ENCODE measurements around the gene PACSIN1. TPM values are rescaled to one million over a fixed set of nuclear protein-coding genes. Genes with fewer than 3 reads are reported as not detected.

Gene PACSIN1
- total RNA-seq, 2 donors from 2014 or later, result 0.52 TPM; not detected in 1

DNA sequence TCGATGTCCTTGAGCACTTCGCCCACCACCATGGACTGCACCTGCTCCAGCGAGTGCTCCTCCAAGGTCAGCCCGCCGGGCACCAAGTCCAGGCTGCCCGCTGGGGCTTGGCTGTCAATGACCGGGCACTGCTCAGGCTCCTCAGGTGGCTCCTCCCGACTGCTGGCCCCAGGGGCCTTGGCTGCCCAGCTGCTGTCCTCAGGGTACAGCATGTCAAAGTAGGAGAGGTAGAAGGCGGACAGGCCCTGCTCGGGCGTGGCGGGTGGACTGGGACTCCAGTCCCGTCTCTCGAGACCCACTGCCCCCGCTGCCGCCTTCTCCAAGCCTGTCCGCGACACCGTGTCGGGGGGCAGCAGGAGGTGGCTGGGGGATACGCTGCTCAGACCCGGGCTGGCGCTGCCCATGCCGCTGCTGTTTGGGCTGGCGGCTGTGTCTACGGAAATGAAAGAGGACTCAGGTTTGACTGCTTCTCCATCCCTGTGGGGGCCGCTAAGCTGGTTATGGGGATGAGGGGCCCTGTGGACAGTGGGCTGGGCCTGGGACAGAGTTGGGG, 78.3 kb downstream of the PACSIN1 start:
- WGBS, 2 donors, result 76 to 90% methylated on average over 3 to 18 of the region's 27 CpGs
- no peak overlapping the region for H3K27ac ChIP-seq
- intact Hi-C loops (cut with DNase I), result no loop called here

DNA sequence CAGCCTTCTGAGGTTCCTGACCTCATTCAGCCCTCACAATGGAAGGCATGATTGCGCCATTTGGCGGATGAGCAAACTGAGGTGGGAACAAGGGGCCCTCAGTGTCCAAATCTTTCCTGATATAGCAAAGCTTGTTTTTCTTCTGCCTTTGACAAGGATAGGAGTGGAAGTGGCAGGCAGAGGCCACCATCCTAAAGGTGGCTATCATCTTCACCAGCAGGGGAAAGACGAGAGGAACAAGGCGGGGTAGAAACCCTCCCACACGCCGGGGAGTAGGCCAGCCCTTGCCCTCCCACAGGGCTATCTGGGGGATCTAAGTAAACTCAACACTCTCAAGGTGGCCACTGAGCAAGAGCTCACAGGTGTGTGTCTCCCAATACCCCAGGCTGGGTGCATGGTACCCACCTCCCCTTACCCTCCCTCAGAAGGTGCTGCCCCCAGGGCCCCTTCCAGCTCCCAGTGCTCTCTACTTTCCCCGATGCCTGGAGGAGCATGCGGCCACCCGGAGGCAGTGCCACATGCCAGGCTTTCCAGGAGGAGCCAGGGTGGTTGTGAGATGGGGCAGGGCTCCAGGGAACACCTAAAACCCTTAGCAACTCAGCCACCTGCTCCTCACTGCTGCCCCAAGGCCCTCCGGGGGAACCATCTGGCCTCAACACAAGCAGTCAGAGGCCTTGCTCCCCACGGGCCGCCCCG, 79.0 kb downstream of the PACSIN1 start:
- Histone ChIP-seq H3K9me3 (no peaks in the 10 kb centered on the region), H3K36me3 (replicated peaks in 1 of 2; ENCODE audit: insufficient read depth in 1 of 2, low read depth in 2 of 2) (no peaks in the 10 kb centered on the region), H3K27me3 (no peaks in the 10 kb centered on the region), H3K4me1 (peaks cover 12% of the 10 kb centered on the region), H3K4me3 (no peak overlapping the region), H3K27ac (no peak overlapping the region)
- no peak for DNase-seq
- WGBS, 2 donors, result 84 to 95% methylated on average over 7 to 13 of the region's 13 CpGs
- ATAC-seq, result no peak
- TF ChIP-seq, protein P1, sequence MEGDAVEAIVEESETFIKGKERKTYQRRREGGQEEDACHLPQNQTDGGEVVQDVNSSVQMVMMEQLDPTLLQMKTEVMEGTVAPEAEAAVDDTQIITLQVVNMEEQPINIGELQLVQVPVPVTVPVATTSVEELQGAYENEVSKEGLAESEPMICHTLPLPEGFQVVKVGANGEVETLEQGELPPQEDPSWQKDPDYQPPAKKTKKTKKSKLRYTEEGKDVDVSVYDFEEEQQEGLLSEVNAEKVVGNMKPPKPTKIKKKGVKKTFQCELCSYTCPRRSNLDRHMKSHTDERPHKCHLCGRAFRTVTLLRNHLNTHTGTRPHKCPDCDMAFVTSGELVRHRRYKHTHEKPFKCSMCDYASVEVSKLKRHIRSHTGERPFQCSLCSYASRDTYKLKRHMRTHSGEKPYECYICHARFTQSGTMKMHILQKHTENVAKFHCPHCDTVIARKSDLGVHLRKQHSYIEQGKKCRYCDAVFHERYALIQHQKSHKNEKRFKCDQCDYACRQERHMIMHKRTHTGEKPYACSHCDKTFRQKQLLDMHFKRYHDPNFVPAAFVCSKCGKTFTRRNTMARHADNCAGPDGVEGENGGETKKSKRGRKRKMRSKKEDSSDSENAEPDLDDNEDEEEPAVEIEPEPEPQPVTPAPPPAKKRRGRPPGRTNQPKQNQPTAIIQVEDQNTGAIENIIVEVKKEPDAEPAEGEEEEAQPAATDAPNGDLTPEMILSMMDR (IDR thresholded peaks at IDR 0.05), result no peak
- no peak for TF ChIP-seq POLR2A (IDR thresholded peaks at IDR 0.05)
- intact Hi-C loops (cut with DNase I), result no loop called here

More for the DNA sequence above, 78.3 kb downstream of the PACSIN1 start:
- Histone ChIP-seq H3K36me3 (replicated peaks in 1 of 2; ENCODE audit: insufficient read depth in 1 of 2, low read depth in 2 of 2) (no peaks in the 10 kb centered on the region), H3K9me3 (no peaks in the 10 kb centered on the region), H3K4me3 (no peak overlapping the region), H3K4me1 (peaks cover 12% of the 10 kb centered on the region), H3K27me3 (no peaks in the 10 kb centered on the region)
- DNase-seq (no peak), ATAC-seq (no peak)
- TF ChIP-seq, protein P1 (IDR thresholded peaks at IDR 0.05), result no peak
- TF ChIP-seq POLR2A (IDR thresholded peaks at IDR 0.05), result no peak

DNA sequence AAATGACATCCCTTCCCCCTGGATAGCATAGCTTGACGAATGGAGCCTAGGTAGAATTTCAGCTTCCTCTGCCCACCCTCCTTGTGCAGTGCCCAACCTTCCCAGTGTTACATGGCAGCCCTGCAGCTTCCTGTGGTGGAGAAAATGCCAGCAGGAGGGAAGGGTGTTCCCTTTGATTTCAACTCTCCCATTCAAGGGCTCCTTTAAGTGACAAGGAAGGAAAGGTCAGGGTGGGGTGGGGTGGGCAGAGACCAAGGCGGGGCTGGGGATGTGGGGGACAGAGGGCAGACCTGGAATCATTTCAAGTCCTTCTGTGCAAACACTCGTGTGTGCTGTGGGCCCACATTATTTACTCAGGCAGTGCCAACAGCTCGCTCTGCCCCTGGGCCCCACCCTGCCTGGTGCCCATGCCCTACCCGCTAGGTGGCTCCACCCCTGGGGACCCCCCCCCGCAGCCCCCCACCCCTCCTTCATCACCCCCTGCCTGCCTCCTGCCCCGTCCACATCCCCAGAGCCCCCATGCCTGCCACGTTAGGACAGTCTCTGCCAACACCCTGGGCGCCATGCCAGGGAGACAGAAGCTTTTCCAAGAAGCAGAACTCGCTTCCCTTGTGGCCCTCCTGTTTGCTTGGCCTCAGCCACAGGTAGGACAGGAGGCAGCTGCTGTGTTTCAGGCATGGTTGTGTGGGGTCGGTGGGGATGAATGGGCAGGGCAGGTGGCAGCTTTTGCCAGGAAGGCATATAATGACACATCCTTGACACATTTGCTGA, 80.9 kb downstream of the PACSIN1 start:
- peak overlapping the region in 1 of 4 donors; percentile 12 for H3K27ac ChIP-seq
- WGBS, 2 donors, result 15 to 23% methylated on average over 4 to 11 of the region's 11 CpGs
- no peaks in the 10 kb centered on the region for H3K36me3 ChIP-seq (replicated peaks in 1 of 2; ENCODE audit: insufficient read depth in 1 of 2, low read depth in 2 of 2)
- intact Hi-C loops (cut with DNase I), result no loop called here
- ATAC-seq (peak; percentile 52), DNase-seq (peak; percentile 67 to 84 (median 74))
- no peak for TF ChIP-seq POLR2A (IDR thresholded peaks at IDR 0.05)
- TF ChIP-seq, protein P1 (IDR thresholded peaks at IDR 0.05), result no peak
- no peaks in the 10 kb centered on the region for H3K27me3 ChIP-seq
- peaks cover 12% of the 10 kb centered on the region for H3K4me1 ChIP-seq
- H3K4me3 ChIP-seq, result no peak overlapping the region
- H3K9me3 ChIP-seq, result no peaks in the 10 kb centered on the region

DNA sequence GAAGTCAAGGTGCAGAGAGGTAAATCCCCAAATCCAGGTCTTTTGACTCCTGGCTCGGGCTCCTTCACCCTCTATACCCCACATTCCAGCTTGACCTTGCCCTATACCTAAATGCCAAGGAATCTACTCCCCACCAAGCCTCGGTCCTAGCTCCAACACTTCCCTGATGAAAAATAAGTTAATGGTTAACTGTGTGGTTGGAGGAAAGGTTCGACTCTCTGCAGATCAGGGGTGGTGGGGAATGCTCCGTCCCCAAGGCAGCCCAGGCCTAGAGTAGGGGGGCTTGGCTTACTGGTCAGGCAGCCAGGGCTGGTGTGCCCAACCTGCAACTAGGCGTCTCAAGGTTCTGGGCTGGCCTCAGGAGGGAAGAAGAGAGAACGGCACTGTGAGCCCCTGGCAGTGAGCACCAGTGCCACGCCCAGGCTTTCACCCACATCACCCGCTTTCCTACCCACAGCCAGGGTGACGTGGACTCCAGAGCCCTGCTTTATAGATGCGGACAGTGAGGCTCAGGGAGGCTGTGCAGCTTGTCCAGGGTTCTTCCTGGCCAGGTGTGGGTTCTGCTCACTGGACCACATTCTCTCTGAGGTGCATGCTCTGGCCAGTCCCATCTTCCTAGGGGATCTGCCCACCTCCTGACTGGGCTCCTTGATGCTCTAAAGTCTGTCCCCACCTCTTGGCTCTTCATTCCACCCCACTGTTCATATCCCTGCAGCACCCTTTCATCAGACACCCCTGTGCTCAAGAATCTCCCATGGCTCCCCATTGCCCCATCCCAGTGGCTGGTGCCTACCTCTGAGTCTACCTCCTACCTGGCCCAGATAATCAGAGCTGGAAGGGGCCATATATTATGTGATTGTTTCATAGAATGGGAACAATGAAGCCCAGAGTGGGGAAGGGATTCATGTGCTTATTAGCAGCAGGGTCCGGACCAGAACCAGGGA, 82.1 kb downstream of the PACSIN1 start:
- Histone ChIP-seq H3K9me3 (no peaks in the 10 kb centered on the region), H3K4me3 (no peak overlapping the region), H3K36me3 (replicated peaks in 1 of 2; ENCODE audit: insufficient read depth in 1 of 2, low read depth in 2 of 2) (no peaks in the 10 kb centered on the region), H3K27me3 (no peaks in the 10 kb centered on the region), H3K27ac (no peak overlapping the region), H3K4me1 (peaks cover 12% of the 10 kb centered on the region)
- intact Hi-C loops (cut with DNase I), result no loop called here
- DNase-seq (no peak), ATAC-seq (no peak)
- no peak for TF ChIP-seq POLR2A (IDR thresholded peaks at IDR 0.05)
- TF ChIP-seq, protein P1 (IDR thresholded peaks at IDR 0.05), result no peak
- WGBS, 2 donors, result 60 to 70% methylated on average over 5 to 11 of the region's 11 CpGs
